Ascending aorta (tissue), 2 donors: ENCODE data around the gene REV1. TPM values are rescaled to one million over a fixed set of nuclear protein-coding genes. Genes with fewer than 3 reads are reported as not detected.

ENCODE experiments used
- DNase-seq, 2 donors: peaks; one replicate each; pipeline ENCODE4 v3.0.0-alpha.2; 2019; ENCODE audit warnings: low spot score in 2 of 2
- H3K27ac ChIP-seq, 2 donors: fragments of 200-600 bp; sonication (generic); one replicate each; pipeline ENCODE4 v1.5.1; 2016 to 2017; ENCODE audit warnings: mild to moderate bottlenecking in 1 of 2
- H3K27me3 ChIP-seq: fragments of 200-600 bp; sonication (generic); one replicate; pipeline ENCODE4 v1.5.1; 2017
- H3K36me3 ChIP-seq, 2 donors: fragments of 200-600 bp; sonication (generic); one replicate each; pipeline ENCODE4 v1.5.1; 2016
- H3K4me1 ChIP-seq, 2 donors: fragments of 200-600 bp; sonication (generic); one replicate each; pipeline ENCODE4 v1.5.1; 2016 to 2017; ENCODE audit warnings: mild to moderate bottlenecking in 1 of 2
- H3K4me3 ChIP-seq, 2 donors: fragments of 200-600 bp; sonication (generic); one replicate each; pipeline ENCODE4 v1.5.1; 2016 to 2017; ENCODE audit warnings: mild to moderate bottlenecking in 1 of 2
- H3K9me3 ChIP-seq, 2 donors: fragments of 200-600 bp; sonication (generic); one replicate each; pipeline ENCODE4 v1.5.1; 2016
- intact Hi-C: fragments of 100-400 bp; cut with DNase I; formaldehyde crosslinking; loops from one replicate; pipeline ENCODE4 v1.15.1; 2023
- total RNA-seq: library from RNA; depleted of rRNA; stranded (reverse); fragments of >200 nt; gene quantifications from one replicate; pipeline ENCODE4 v1.1.0, GENCODE V29; 2016
- TF ChIP-seq, protein P1 (sequence below), 3 experiments: fragments of 200-600 bp in 2 of 3; fragments of 450-650 bp in 1 of 3; sonication (generic) in 2 of 3; IDR thresholded peaks; one replicate each; pipeline ENCODE4 v1.5.1; 2016 to 2019; ENCODE audit warnings: antibody characterized with exemption in 3 of 3, mild to moderate bottlenecking in 1 of 3, moderate library complexity in 1 of 3

REV1 gene
- total RNA-seq, 1 donor from 2014 or later, result 26.8 TPM

DNA sequence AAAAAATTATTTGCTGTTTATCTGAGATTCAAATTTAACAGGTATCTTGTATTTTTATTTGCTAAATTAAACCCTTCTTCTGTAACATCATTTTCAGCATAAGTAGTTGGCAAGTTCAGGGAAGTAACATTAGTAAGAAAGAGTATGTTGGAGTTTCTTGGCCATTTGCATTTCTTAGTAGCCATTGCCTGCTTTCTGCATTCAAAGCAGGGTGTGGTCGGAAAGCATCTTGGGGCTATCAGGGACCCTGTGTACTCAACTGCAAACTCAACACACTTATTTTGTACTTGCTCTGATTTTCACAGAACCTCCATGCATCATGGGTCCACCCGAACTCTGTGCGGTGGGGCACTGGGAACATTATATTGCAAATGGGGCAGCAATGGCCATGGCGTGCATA, 30.4 kb upstream of the REV1 start:
- Histone ChIP-seq H3K27me3 (no peaks in the 10 kb centered on the region), H3K4me1 (no peaks in the 10 kb centered on the region), H3K9me3 (no peaks in the 10 kb centered on the region), H3K36me3 (no peaks in the 10 kb centered on the region), H3K27ac (no peak overlapping the region), H3K4me3 (no peak overlapping the region)
- TF ChIP-seq, protein P1, sequence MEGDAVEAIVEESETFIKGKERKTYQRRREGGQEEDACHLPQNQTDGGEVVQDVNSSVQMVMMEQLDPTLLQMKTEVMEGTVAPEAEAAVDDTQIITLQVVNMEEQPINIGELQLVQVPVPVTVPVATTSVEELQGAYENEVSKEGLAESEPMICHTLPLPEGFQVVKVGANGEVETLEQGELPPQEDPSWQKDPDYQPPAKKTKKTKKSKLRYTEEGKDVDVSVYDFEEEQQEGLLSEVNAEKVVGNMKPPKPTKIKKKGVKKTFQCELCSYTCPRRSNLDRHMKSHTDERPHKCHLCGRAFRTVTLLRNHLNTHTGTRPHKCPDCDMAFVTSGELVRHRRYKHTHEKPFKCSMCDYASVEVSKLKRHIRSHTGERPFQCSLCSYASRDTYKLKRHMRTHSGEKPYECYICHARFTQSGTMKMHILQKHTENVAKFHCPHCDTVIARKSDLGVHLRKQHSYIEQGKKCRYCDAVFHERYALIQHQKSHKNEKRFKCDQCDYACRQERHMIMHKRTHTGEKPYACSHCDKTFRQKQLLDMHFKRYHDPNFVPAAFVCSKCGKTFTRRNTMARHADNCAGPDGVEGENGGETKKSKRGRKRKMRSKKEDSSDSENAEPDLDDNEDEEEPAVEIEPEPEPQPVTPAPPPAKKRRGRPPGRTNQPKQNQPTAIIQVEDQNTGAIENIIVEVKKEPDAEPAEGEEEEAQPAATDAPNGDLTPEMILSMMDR (IDR thresholded peaks at IDR 0.05), result no peak
- intact Hi-C loops, result no loop called here
- DNase-seq, result no peak

DNA sequence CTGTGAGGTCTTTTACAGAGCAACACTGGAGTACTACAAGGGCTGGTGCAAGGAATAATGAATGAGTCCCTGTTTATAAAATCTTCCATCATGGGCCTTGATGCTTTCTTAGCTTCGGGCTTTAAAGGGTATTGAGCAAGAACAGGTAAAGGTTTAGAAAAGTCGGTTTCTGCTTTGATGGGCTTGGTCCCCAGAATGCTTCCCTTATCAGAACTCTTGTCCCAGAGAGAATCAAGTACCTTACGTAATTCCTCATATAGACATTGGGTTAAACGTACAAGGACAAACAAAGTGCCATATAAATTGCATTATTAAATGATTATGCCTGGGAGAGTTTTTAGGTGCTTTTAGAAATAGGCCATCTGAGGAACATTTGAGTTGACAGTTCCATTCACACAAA, 24.5 kb upstream of the REV1 start:
- Histone ChIP-seq H3K36me3 (no peaks in the 10 kb centered on the region), H3K4me1 (peaks cover 0 to 5% of the 10 kb centered on the region in 2 donors), H3K4me3 (no peak overlapping the region), H3K27ac (no peak overlapping the region), H3K9me3 (no peaks in the 10 kb centered on the region), H3K27me3 (no peaks in the 10 kb centered on the region)
- intact Hi-C loops, result no loop called here
- no peak for DNase-seq
- TF ChIP-seq, protein P1 (IDR thresholded peaks at IDR 0.05), result no peak

DNA sequence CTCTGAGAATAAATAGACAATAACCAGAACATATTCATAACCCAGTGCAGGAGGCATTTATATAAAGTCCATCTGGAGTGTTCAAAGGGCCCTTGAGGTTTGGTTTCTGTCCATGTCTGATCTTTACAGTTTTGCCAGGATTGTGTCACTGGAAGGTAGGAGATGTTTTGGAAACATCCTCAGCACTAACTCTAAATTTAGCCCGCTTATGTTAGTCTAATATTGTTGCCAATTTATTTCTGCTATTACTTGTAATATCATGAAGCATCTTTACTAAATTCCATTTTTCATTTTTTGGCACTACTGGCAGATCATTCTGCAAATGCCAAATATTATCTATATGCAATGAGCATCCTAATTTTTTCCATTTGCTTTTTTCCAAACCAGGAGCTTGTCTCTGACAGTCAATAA, 22.4 kb upstream of the REV1 start:
- no peak for DNase-seq
- TF ChIP-seq, protein P1 (IDR thresholded peaks at IDR 0.05), result no peak
- intact Hi-C loops, result no loop called here
- peaks cover 0 to 5% of the 10 kb centered on the region in 2 donors for H3K4me1 ChIP-seq
- H3K27me3 ChIP-seq, result no peaks in the 10 kb centered on the region
- no peak overlapping the region for H3K27ac ChIP-seq
- no peaks in the 10 kb centered on the region for H3K36me3 ChIP-seq
- H3K9me3 ChIP-seq, result no peaks in the 10 kb centered on the region
- H3K4me3 ChIP-seq, result no peak overlapping the region

DNA sequence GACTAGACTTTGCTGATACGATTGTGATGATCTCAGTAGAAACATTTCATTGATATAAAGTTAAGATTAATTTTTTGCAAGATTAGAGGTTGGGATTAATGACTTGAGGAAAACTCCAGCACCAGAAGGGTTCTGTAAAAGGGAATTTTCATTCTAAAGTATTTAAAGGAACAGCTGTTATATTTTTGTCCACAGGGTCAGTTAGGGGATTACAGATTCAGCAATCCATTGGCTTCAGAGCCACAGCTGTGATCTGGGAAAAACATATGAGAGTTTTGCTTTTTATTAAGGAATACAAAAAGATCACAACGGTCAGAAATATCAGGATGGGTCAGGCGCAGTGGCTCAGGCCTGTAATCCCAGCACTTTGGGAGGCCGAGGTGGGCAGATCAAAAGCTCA, 19.6 kb upstream of the REV1 start:
- TF ChIP-seq, protein P1 (IDR thresholded peaks at IDR 0.05), result no peak
- DNase-seq, result no peak
- Histone ChIP-seq H3K4me3 (no peak overlapping the region), H3K27ac (no peak overlapping the region), H3K9me3 (no peaks in the 10 kb centered on the region), H3K27me3 (no peaks in the 10 kb centered on the region), H3K4me1 (peaks cover 0 to 5% of the 10 kb centered on the region in 2 donors), H3K36me3 (no peaks in the 10 kb centered on the region)
- intact Hi-C loops, result no loop called here

DNA sequence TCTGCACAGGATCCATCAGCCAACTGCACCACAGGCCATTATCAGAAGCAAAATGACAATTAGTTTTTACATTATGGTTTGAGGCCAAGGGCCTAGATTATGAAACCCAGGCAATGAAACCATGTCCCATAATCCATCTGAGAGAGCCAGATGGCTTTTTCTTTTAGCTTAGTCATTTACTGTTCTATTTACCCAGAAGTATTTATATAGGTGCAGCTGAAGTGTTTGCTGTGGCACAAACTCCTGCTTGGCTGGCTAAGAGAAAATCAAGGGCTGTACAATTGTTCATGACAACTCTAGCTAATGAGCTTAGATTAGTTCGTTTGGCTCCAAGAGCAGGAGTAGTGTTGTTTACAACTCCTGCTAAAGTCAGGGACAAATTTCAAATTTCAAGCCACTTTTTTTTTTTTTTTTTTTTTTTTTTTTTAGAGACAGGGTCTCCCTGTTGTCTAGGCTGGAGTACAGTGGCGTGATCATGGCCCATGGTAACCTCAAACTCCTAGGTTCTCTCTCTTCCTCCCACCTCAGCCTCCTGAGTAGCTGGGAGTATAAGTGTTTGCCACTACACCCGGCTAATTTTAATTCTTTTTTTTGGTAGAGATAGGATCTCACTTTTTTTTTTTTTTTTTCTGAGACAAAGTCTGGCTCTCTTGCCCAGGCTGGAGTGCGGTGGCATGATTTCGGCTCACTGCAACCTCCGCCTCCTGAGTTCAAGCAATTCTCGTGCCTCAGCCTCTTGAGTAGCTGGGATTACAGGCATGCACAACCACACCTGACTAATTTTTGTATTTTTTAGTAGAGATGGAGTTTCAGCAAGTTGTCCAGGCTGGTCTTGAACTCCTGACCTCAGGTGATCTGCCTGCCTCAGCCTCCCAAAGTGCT, 18.4 kb upstream of the REV1 start:
- Histone ChIP-seq H3K9me3 (no peaks in the 10 kb centered on the region), H3K27ac (no peak overlapping the region), H3K27me3 (no peaks in the 10 kb centered on the region), H3K4me1 (peaks cover 0 to 5% of the 10 kb centered on the region in 2 donors), H3K36me3 (no peaks in the 10 kb centered on the region), H3K4me3 (no peak overlapping the region)
- TF ChIP-seq, protein P1 (IDR thresholded peaks at IDR 0.05), result no peak
- DNase-seq, result no peak
- intact Hi-C loops, result no loop called here
